Heart right ventricle (tissue), 16 donors: Measurements from ENCODE around the gene PRDM8. TPM values are rescaled to one million over a fixed set of nuclear protein-coding genes. Genes with fewer than 3 reads are reported as not detected.

ENCODE experiments used
- ATAC-seq, 8 donors: fragments of 200-7000 bp; cut with Tn5 transposase; one replicate each; pipeline ENCODE4 v1.9.1; 2020; ENCODE audit warnings: mild to moderate bottlenecking in 8 of 8, moderate library complexity in 8 of 8, moderate number of reproducible peaks in 1 of 8
- DNase-seq, 2 donors: peaks; one replicate each; pipeline ENCODE4 v3.0.0-alpha.2; 2020
- H3K27ac ChIP-seq, 10 donors: fragments of 200-600 bp; sonication (generic) in 2 of 10; one replicate each; pipeline versions ENCODE4 v1.5.0 to v1.8.0; 2020 to 2022; ENCODE audit warnings: mild to moderate bottlenecking in 3 of 10
- H3K27me3 ChIP-seq, 7 donors: fragments of 200-600 bp; one replicate each; pipeline ENCODE4 v1.8.0; 2021 to 2022; ENCODE audit warnings: mild to moderate bottlenecking in 2 of 7
- H3K36me3 ChIP-seq, 9 donors: fragments of 200-600 bp; sonication (generic) in 1 of 9; one replicate each; pipeline versions ENCODE4 v1.5.0 to v1.8.0; 2020 to 2022; ENCODE audit warnings: mild to moderate bottlenecking in 2 of 9
- H3K4me1 ChIP-seq, 9 donors: fragments of 200-600 bp; sonication (generic) in 1 of 9; one replicate each; pipeline versions ENCODE4 v1.5.0 to v1.8.0; 2020 to 2022; ENCODE audit warnings: mild to moderate bottlenecking in 4 of 9
- H3K4me3 ChIP-seq, 10 donors: fragments of 200-600 bp; sonication (generic) in 2 of 10; one replicate each; pipeline versions ENCODE4 v1.5.0 to v1.8.0; 2020 to 2022; ENCODE audit warnings: mild to moderate bottlenecking in 7 of 10, moderate library complexity in 2 of 10
- H3K9me3 ChIP-seq, 11 donors: fragments of 200-600 bp in 10 of 11; sonication (generic) in 2 of 11; one replicate each; pipeline versions ENCODE4 v1.5.0 to v1.8.0; 2013 to 2022; ENCODE audit warnings: mild to moderate bottlenecking in 2 of 11, control low read depth in 1 of 11, moderate library complexity in 1 of 11
- CTCF ChIP-seq, 9 donors: fragments of 200-600 bp; sonication (generic) in 2 of 9; IDR thresholded peaks; one replicate each; pipeline versions ENCODE4 v1.5.0 to v1.8.0; 2021 to 2022; ENCODE audit warnings: antibody characterized with exemption in 9 of 9, mild to moderate bottlenecking in 5 of 9, moderate library complexity in 1 of 9
- WGBS, 2 donors: extraction: QIAGEN DNeasy Blood & Tissue Kit; methylation state at CpG; one replicate each; pipeline ENCODE4 v1.1.7; 2013; ENCODE audit warnings: inconsistent platforms in 1 of 2; 5-methylcytosine and 5-hydroxymethylcytosine counted together
- intact Hi-C, 10 donors: fragments of 100-400 bp; cut with DNase I; formaldehyde crosslinking; loops; one replicate each; pipeline versions ENCODE4 v1.11.1 to v1.14.2; 2022
- polyA plus RNA-seq, 2 donors: library from polyadenylated mRNA; stranded (reverse); fragments of 200-250 nt; gene quantifications; one replicate each; pipeline ENCODE4 v1.2.3, GENCODE V29; 2013
- total RNA-seq, 10 donors: library from RNA; stranded (reverse); fragmentation: NEBNext Ultra II Directional in 3 of 10; extraction: Animal tissue kit (Norgen Biotek cat#: 25700) in 3 of 10; gene quantifications; one replicate each; pipeline versions ENCODE4 v1.2.1 to v1.2.4, GENCODE V29; 2021 to 2023
- donor health status: Arrhythmogenic right ventricular cardiomyopathy.
- donor health status: ischemic (EF 13 %, LVEDD 7.1; RV severe dilation, severe dysfunction).
- donor health status: healthy with polysubstance abuse.
- donor health status: DM: no; HTN: yes; CAD: no.
- donor health status: DM: no; HTN: no; CAD: no.
- donor health status: ischemic (EF 25% LVEDD 6.9; RV normal size, moderate dysfunction).
- donor health status: ischemic (EF 25% LVEDD 5.7; RV mildly dilated, moderate dysfunction).
- donor health status: healthy.
- donor health status: DM: yes; HTN: yes; CAD: no.
- donor health status: Ischemic cardiomyopathy.
- donor health status: ischemic (EF 35%, LVEDD 5.7; RV mildly dilated, moderate dysfunction).
- donor health status: nonischemic (EF 11% LVEDD 7.7; RV severe dilation, severe dysfunction).
- donor health status: DM: yes; HTN: yes; CAD: no.
- donor health status: PGD.
- donor health status: ischemic (EF 29% LVEDD 5.4; RV normal size, mild dysfunction).
- donor health status: nonischemic (EF 23%, LVEDD 6.1; RV moderate dilation, normal function).

Gene PRDM8
- total and polyA plus RNA-seq, 12 donors = 0.23 to 1.9 (median 0.67) TPM

GRCh38 chr4:80198441-80198837 is 1.1 kb downstream of the PRDM8 start:
- Histone ChIP-seq H3K4me3 (peak overlapping the region in 4 of 10 donors; percentile 26 to 53 (median 48)), H3K36me3 (no peaks in the 10 kb centered on the region), H3K27me3 (peaks cover 6 to 93% (median 82%) of the 10 kb centered on the region in 7 donors), H3K9me3 (no peaks in the 10 kb centered on the region), H3K4me1 (peaks cover 0 to 46% (median 20%) of the 10 kb centered on the region in 9 donors), H3K27ac (no peak overlapping the region)
- 55 to 63% methylated on average over 1 of the region's 1 CpG for WGBS, 2 donors
- intact Hi-C loops = no loop called here
- ATAC-seq (no peak), DNase-seq (no peak)
- TF ChIP-seq CTCF (IDR thresholded peaks at IDR 0.05) = no peak

GRCh38 chr4:80199004-80199560 is 1.8 kb downstream of the PRDM8 start:
- TF ChIP-seq CTCF (IDR thresholded peaks at IDR 0.05) = no peak
- H3K4me3 ChIP-seq = no peak overlapping the region
- ATAC-seq (no peak), DNase-seq (no peak)
- intact Hi-C loops = no loop called here
- H3K4me1 ChIP-seq = peaks cover 0 to 46% (median 20%) of the 10 kb centered on the region in 9 donors
- no peak overlapping the region for H3K27ac ChIP-seq
- peaks cover 6 to 92% (median 77%) of the 10 kb centered on the region in 7 donors for H3K27me3 ChIP-seq
- whole genome bisulfite sequencing, 2 donors = 60 to 71% methylated on average over 8 of the region's 8 CpGs
- H3K9me3 ChIP-seq = no peaks in the 10 kb centered on the region
- no peaks in the 10 kb centered on the region for H3K36me3 ChIP-seq

- no peaks in the 10 kb centered on the region for H3K36me3 ChIP-seq
- ATAC-seq (no peak), DNase-seq (no peak)
- H3K9me3 ChIP-seq = no peaks in the 10 kb centered on the region
- peaks cover 0 to 46% (median 20%) of the 10 kb centered on the region in 9 donors for H3K4me1 ChIP-seq
- H3K4me3 ChIP-seq = no peak overlapping the region
- intact Hi-C loops = loop anchor here in 1 of 10 donors (10.0 kb wide), 1 partner anchor 1245 kb away; no protein-coding TSS in a partner anchor
- 61% methylated on average over 6 of the region's 6 CpGs for WGBS, 2 donors
- no peak for TF ChIP-seq CTCF (IDR thresholded peaks at IDR 0.05)
- H3K27me3 ChIP-seq = peaks cover 6 to 92% (median 69%) of the 10 kb centered on the region in 7 donors
- H3K27ac ChIP-seq = no peak overlapping the region
Observed at GRCh38 chr4:80199947-80200346, 2.6 kb downstream of the PRDM8 start.

- peaks cover 6 to 78% (median 58%) of the 10 kb centered on the region in 7 donors for H3K27me3 ChIP-seq
Observed at GRCh38 chr4:80201252-80202151, 4.2 kb downstream of the PRDM8 start.

More at GRCh38 chr4:80201252-80202151, 4.2 kb downstream of the PRDM8 start:
- Histone ChIP-seq H3K9me3 (no peaks in the 10 kb centered on the region), H3K4me3 (peak overlapping the region; percentile 47 to 71 (median 58)), H3K27ac (peak overlapping the region in 4 of 10 donors; percentile 50 to 87 (median 61)), H3K36me3 (no peaks in the 10 kb centered on the region), H3K4me1 (peaks cover 0 to 39% (median 20%) of the 10 kb centered on the region in 9 donors)
- ATAC-seq = peak in 6 of 8 donors; percentile 6 to 50 (median 20)
- intact Hi-C loops = loop anchor here in 1 of 10 donors (10.0 kb wide), 1 partner anchor 1247 kb away; no protein-coding TSS in a partner anchor
- 32 to 35% methylated on average over 43 of the region's 43 CpGs for WGBS, 2 donors
- DNase-seq = peak in 1 of 2 donors; percentile 61
- TF ChIP-seq CTCF (IDR thresholded peaks at IDR 0.05) = no peak
